Common myeloid progenitor, CD34-positive (primary cell): Measurements from ENCODE around the gene KIR3DL1. TPM values are rescaled to one million over a fixed set of nuclear protein-coding genes. Genes with fewer than 3 reads are reported as not detected.
"Not testable (repeated sequence)": the region's sequence is repeated elsewhere in the genome, so short reads cannot be mapped to it uniquely, and the experiment has no call there.

Source experiments
- CTCF ChIA-PET: fragments of 350-600 bp; sonication (Branson Sonifier 250); formaldehyde crosslinking; loops from one replicate; lab custom pipeline; 2021; ENCODE audit warnings: antibody characterized with exemption; lab: Charles Lee
- POLR2A ChIA-PET: fragments of 350-600 bp; sonication (Branson Sonifier 250); formaldehyde crosslinking; loops from one replicate; lab custom pipeline; 2021; ENCODE audit warnings: antibody characterized with exemption; lab: Charles Lee
- DNase-seq, 3 donors: peaks; one replicate each; pipeline versions ENCODE4 v3.0.0 to v3.0.0-alpha.2; 2013
- H3K27ac ChIP-seq, 2 experiments: 1 replicate in 1 of 2; 2 replicates in 1 of 2; pipeline ENCODE4 v1.7.0; 2013; ENCODE audit warnings: inconsistent platforms in 2 of 2, low read length in 2 of 2, mild to moderate bottlenecking in 2 of 2, low read depth in 1 of 2, moderate library complexity in 1 of 2; ENCODE audit not compliant: severe bottlenecking in 2 of 2, insufficient read depth in 1 of 2, poor library complexity in 1 of 2
- H3K27me3 ChIP-seq, 5 experiments: replicated peaks in 2 of 5; 1 replicate in 3 of 5; 2 replicates in 2 of 5; pipeline versions ENCODE4 v1.6.1 to v1.7.0; 2013; ENCODE audit warnings: low read length in 4 of 5, mild to moderate bottlenecking in 2 of 5, moderate library complexity in 2 of 5, inconsistent platforms in 1 of 5; ENCODE audit not compliant: insufficient read depth in 5 of 5, control insufficient read depth in 4 of 5
- H3K36me3 ChIP-seq, 4 experiments: 1 replicate in 2 of 4; 2 replicates in 2 of 4; pipeline versions ENCODE4 v1.6.1 to v1.7.0; 2013; ENCODE audit warnings: low read length in 3 of 4, control low read depth in 1 of 4, mild to moderate bottlenecking in 1 of 4; ENCODE audit not compliant: control insufficient read depth in 4 of 4, insufficient read depth in 4 of 4
- H3K4me1 ChIP-seq, 4 experiments: 1 replicate in 3 of 4; 2 replicates in 1 of 4; pipeline versions ENCODE4 v1.6.1 to v1.7.1; 2013; ENCODE audit warnings: low read length in 3 of 4, mild to moderate bottlenecking in 3 of 4, control low read depth in 1 of 4, inconsistent platforms in 1 of 4, moderate library complexity in 1 of 4; ENCODE audit not compliant: control insufficient read depth in 4 of 4, insufficient read depth in 4 of 4; ENCODE audit errors: control extremely low read depth in 1 of 4
- H3K4me3 ChIP-seq, 7 experiments: 1 replicate in 4 of 7; 2 replicates in 3 of 7; pipeline versions ENCODE4 v1.5.1 to v1.7.0; 2013; ENCODE audit warnings: mild to moderate bottlenecking in 7 of 7, low read length in 6 of 7, moderate library complexity in 6 of 7, inconsistent platforms in 2 of 7, low read depth in 2 of 7, control low read depth in 1 of 7; ENCODE audit not compliant: insufficient read depth in 4 of 7, control insufficient read depth in 1 of 7; ENCODE audit errors: extremely low read depth in 1 of 7
- H3K9me3 ChIP-seq, 5 experiments: 1 replicate in 4 of 5; 2 replicates in 1 of 5; pipeline versions ENCODE4 v1.6.1 to v1.7.1; 2013; ENCODE audit warnings: low read length in 4 of 5, mild to moderate bottlenecking in 2 of 5, inconsistent platforms in 1 of 5, low read depth in 1 of 5, moderate library complexity in 1 of 5; ENCODE audit not compliant: control insufficient read depth in 4 of 5, insufficient read depth in 2 of 5; ENCODE audit errors: control extremely low read depth in 1 of 5
- WGBS: methylation state at CpG from one replicate; pipeline ENCODE4 v1.1.5; 2013; ENCODE audit not compliant: insufficient coverage; 5-methylcytosine and 5-hydroxymethylcytosine counted together
- polyA plus RNA-seq: library from polyadenylated mRNA; unstranded; fragments of 120-200 nt; gene quantifications from one replicate; pipeline ENCODE4 v1.2.1, GENCODE V29; 2013

KIR3DL1 gene
- not detected for polyA plus RNA-seq

- H3K36me3 ChIP-seq, POLR2A ChIA-PET, H3K27ac ChIP-seq, H3K4me1 ChIP-seq, DNase-seq, H3K9me3 ChIP-seq, CTCF ChIA-PET, H3K4me3 ChIP-seq: not testable (repeated sequence)
- WGBS = 94% methylated on average over 11 of the region's 17 CpGs
- peaks cover 0 to 21% (median 5%) of the 10 kb centered on the region in 5 experiments for H3K27me3 ChIP-seq
These were observed at the start of gene KIR3DL1 for GRCh38 chr19:54816251-54816650. Gene KIR3DL1 (plus strand): TSS chr19:54816468.

GRCh38 chr19:54769646-54770045 is 46.6 kb upstream of the KIR3DL1 start, which contains the start of gene KIR2DL1:
Gene KIR2DL1 (plus strand): TSS chr19:54769793. CDS start chr19:54769851, 58 bp downstream.
- H3K4me3 ChIP-seq, H3K36me3 ChIP-seq, H3K9me3 ChIP-seq, H3K4me1 ChIP-seq, CTCF ChIA-PET, POLR2A ChIA-PET, H3K27ac ChIP-seq, DNase-seq, H3K27me3 ChIP-seq: not testable (repeated sequence)
- 95% methylated on average over 14 of the region's 15 CpGs for WGBS

- H3K4me3 ChIP-seq, H3K4me1 ChIP-seq, CTCF ChIA-PET, DNase-seq, POLR2A ChIA-PET, H3K27ac ChIP-seq, H3K9me3 ChIP-seq, H3K27me3 ChIP-seq, H3K36me3 ChIP-seq: not testable (repeated sequence)
- 93% methylated on average over 4 of the region's 4 CpGs for WGBS
These were observed 45.8 kb upstream of the KIR3DL1 start for GRCh38 chr19:54770511-54770910.

- H3K4me1 ChIP-seq, CTCF ChIA-PET, H3K4me3 ChIP-seq, POLR2A ChIA-PET, DNase-seq, H3K9me3 ChIP-seq, H3K27ac ChIP-seq, H3K36me3 ChIP-seq, H3K27me3 ChIP-seq: not testable (repeated sequence)
- WGBS = 94% methylated on average over 11 of the region's 15 CpGs
These were observed 45.0 kb upstream of the KIR3DL1 start for GRCh38 chr19:54771018-54771960.

- POLR2A ChIA-PET, H3K27ac ChIP-seq, CTCF ChIA-PET, H3K36me3 ChIP-seq, DNase-seq, H3K9me3 ChIP-seq, H3K4me1 ChIP-seq, H3K27me3 ChIP-seq, H3K4me3 ChIP-seq: not testable (repeated sequence)
- WGBS = 58% methylated on average over 2 of the region's 2 CpGs
These were observed 43.6 kb upstream of the KIR3DL1 start for GRCh38 chr19:54772666-54773065.

GRCh38 chr19:54775095-54775815 is 41.0 kb upstream of the KIR3DL1 start:
- DNase-seq, H3K27ac ChIP-seq, H3K36me3 ChIP-seq, H3K4me3 ChIP-seq, H3K9me3 ChIP-seq, CTCF ChIA-PET, H3K4me1 ChIP-seq, H3K27me3 ChIP-seq: not testable (repeated sequence)
- POLR2A ChIA-PET = interaction anchor here (0.6 kb wide), 1 partner anchor 143 kb away, joined by 3 read pairs; no protein-coding TSS in a partner anchor
- WGBS = 83% methylated on average over 12 of the region's 12 CpGs

GRCh38 chr19:54775830-54776229 is 40.4 kb upstream of the KIR3DL1 start:
- DNase-seq, H3K4me1 ChIP-seq, H3K9me3 ChIP-seq, H3K27me3 ChIP-seq, POLR2A ChIA-PET, H3K4me3 ChIP-seq, CTCF ChIA-PET, H3K36me3 ChIP-seq, H3K27ac ChIP-seq: not testable (repeated sequence)
- WGBS = 92% methylated on average over 8 of the region's 8 CpGs
